Heart left ventricle (tissue), 16 donors: ENCODE results near the gene ARHGEF28. TPM values are rescaled to one million over a fixed set of nuclear protein-coding genes. Genes with fewer than 3 reads are reported as not detected.

Experiments
- ATAC-seq, 4 donors: fragments of 200-7000 bp; cut with Tn5 transposase; one replicate each; pipeline ENCODE4 v1.9.1; 2020 to 2022; ENCODE audit warnings: moderate library complexity in 4 of 4, mild to moderate bottlenecking in 3 of 4, moderate number of reproducible peaks in 1 of 4
- DNase-seq, 5 donors: peaks; one replicate each; pipeline ENCODE4 v3.0.0-alpha.2; 2020
- H3K27ac ChIP-seq, 12 donors: fragments of 200-600 bp; sonication (generic) in 4 of 12; one replicate each; pipeline versions ENCODE4 v1.5.0 to v1.8.0; 2016 to 2022; ENCODE audit warnings: mild to moderate bottlenecking in 2 of 12
- H3K27me3 ChIP-seq, 9 donors: fragments of 200-600 bp; sonication (generic) in 2 of 9; one replicate each; pipeline versions ENCODE4 v1.5.1 to v1.8.0; 2016 to 2022; ENCODE audit warnings: mild to moderate bottlenecking in 3 of 9
- H3K36me3 ChIP-seq, 9 donors: fragments of 200-600 bp; sonication (generic) in 2 of 9; one replicate each; pipeline versions ENCODE4 v1.5.0 to v1.8.0; 2018 to 2022; ENCODE audit warnings: mild to moderate bottlenecking in 2 of 9
- H3K4me1 ChIP-seq, 12 donors: fragments of 200-600 bp; sonication (generic) in 4 of 12; one replicate each; pipeline versions ENCODE4 v1.5.0 to v1.8.0; 2016 to 2022; ENCODE audit warnings: mild to moderate bottlenecking in 3 of 12
- H3K4me3 ChIP-seq, 12 donors: fragments of 200-600 bp; sonication (generic) in 4 of 12; one replicate each; pipeline versions ENCODE4 v1.5.0 to v1.8.0; 2017 to 2022; ENCODE audit warnings: mild to moderate bottlenecking in 9 of 12, moderate library complexity in 4 of 12
- H3K9me3 ChIP-seq, 12 donors: fragments of 200-600 bp; sonication (generic) in 4 of 12; one replicate each; pipeline versions ENCODE4 v1.5.0 to v1.8.0; 2016 to 2022; ENCODE audit warnings: mild to moderate bottlenecking in 1 of 12
- CTCF ChIP-seq, 12 donors: fragments of 200-600 bp; sonication (generic) in 4 of 12; IDR thresholded peaks; one replicate each; pipeline versions ENCODE4 v1.5.0 to v1.8.0; 2018 to 2022; ENCODE audit warnings: antibody characterized with exemption in 12 of 12, mild to moderate bottlenecking in 5 of 12
- POLR2A ChIP-seq, 2 donors: fragments of 450-650 bp; IDR thresholded peaks; one replicate each; pipeline ENCODE4 v1.6.1; 2017; ENCODE audit warnings: antibody characterized with exemption in 2 of 2, mild to moderate bottlenecking in 2 of 2, moderate library complexity in 2 of 2
- WGBS, 4 donors: extraction: QIAGEN DNeasy Blood & Tissue Kit in 2 of 4; methylation state at CpG; one replicate each; pipeline versions ENCODE4 v1.1.5 to v1.1.7; 2013 to 2018; 5-methylcytosine and 5-hydroxymethylcytosine counted together
- intact Hi-C, 10 donors: fragments of 100-400 bp; cut with DNase I; formaldehyde crosslinking; loops; one replicate each; pipeline versions ENCODE4 v1.11.1 to v1.14.2; 2022
- polyA plus RNA-seq, 2 donors: library from polyadenylated mRNA; stranded (reverse); fragments of 200-250 nt; gene quantifications; one replicate each; pipeline ENCODE4 v1.2.3, GENCODE V29; 2013
- total RNA-seq, 9 donors: library from RNA; depleted of rRNA in 2 of 9; stranded (reverse); fragments of >200 nt in 2 of 9; fragmentation: NEBNext Ultra II Directional in 3 of 9; extraction: Animal tissue kit (Norgen Biotek cat#: 25700) in 3 of 9; gene quantifications; one replicate each; pipeline versions ENCODE4 v1.1.0 to v1.2.4, GENCODE V29; 2016 to 2023
- donor health status: ischemic (EF 13 %, LVEDD 7.1; RV severe dilation, severe dysfunction).
- donor health status: healthy with polysubstance abuse.
- donor health status: DM: no; HTN: yes; CAD: no.
- donor health status: DM: no; HTN: no; CAD: no.
- donor health status: ischemic (EF 25% LVEDD 6.9; RV normal size, moderate dysfunction).
- donor health status: ischemic (EF 25% LVEDD 5.7; RV mildly dilated, moderate dysfunction).
- donor health status: healthy.
- donor health status: DM: yes; HTN: yes; CAD: no.
- donor health status: ischemic (EF 35%, LVEDD 5.7; RV mildly dilated, moderate dysfunction).
- donor health status: nonischemic (EF 11% LVEDD 7.7; RV severe dilation, severe dysfunction).
- donor health status: DM: yes; HTN: yes; CAD: no.
- donor health status: PGD.
- donor health status: ischemic (EF 29% LVEDD 5.4; RV normal size, mild dysfunction).
- donor health status: nonischemic (EF 23%, LVEDD 6.1; RV moderate dilation, normal function).

The ARHGEF28 gene
- total and polyA plus RNA-seq, 11 donors = 0.51 to 7.7 (median 1.7) TPM

- H3K4me3 ChIP-seq = no peak overlapping the region
- DNase-seq (no peak), ATAC-seq (no peak)
- H3K4me1 ChIP-seq = peaks cover 0 to 4% (median 0%) of the 10 kb centered on the region in 12 donors
- H3K9me3 ChIP-seq = no peaks in the 10 kb centered on the region
- TF ChIP-seq CTCF (IDR thresholded peaks at IDR 0.05) = no peak
- TF ChIP-seq POLR2A (IDR thresholded peaks at IDR 0.05) = no peak
- intact Hi-C loops = no loop called here
- no peaks in the 10 kb centered on the region for H3K27me3 ChIP-seq
- no peak overlapping the region for H3K27ac ChIP-seq
- H3K36me3 ChIP-seq = no peaks in the 10 kb centered on the region
These were observed 199.7 kb downstream of the ARHGEF28 start for GRCh38 chr5:73825736-73826135.

GRCh38 chr5:73826301-73827105 lies 200.5 kb downstream of the ARHGEF28 start:
- no peaks in the 10 kb centered on the region for H3K9me3 ChIP-seq
- H3K4me3 ChIP-seq = no peak overlapping the region
- no peak overlapping the region for H3K27ac ChIP-seq
- no peaks in the 10 kb centered on the region for H3K36me3 ChIP-seq
- ATAC-seq (no peak), DNase-seq (no peak)
- TF ChIP-seq CTCF (IDR thresholded peaks at IDR 0.05) = no peak
- TF ChIP-seq POLR2A (IDR thresholded peaks at IDR 0.05) = no peak
- intact Hi-C loops = no loop called here
- H3K4me1 ChIP-seq = peaks cover 0 to 4% (median 0%) of the 10 kb centered on the region in 12 donors
- 68 to 79% (median 76%) methylated on average over 7 of the region's 7 CpGs for WGBS, 4 donors
- H3K27me3 ChIP-seq = no peaks in the 10 kb centered on the region

- ATAC-seq = no peak
- peaks cover 0 to 4% (median 0%) of the 10 kb centered on the region in 12 donors for H3K4me1 ChIP-seq
- H3K27ac ChIP-seq = no peak overlapping the region
- 75 to 84% (median 77%) methylated on average over 1 of the region's 1 CpG for WGBS, 4 donors
- no peaks in the 10 kb centered on the region for H3K36me3 ChIP-seq
- no peak for DNase-seq
- no peak overlapping the region for H3K4me3 ChIP-seq
- no peaks in the 10 kb centered on the region for H3K9me3 ChIP-seq
- no peak for TF ChIP-seq CTCF (IDR thresholded peaks at IDR 0.05)
- TF ChIP-seq POLR2A (IDR thresholded peaks at IDR 0.05) = no peak
- intact Hi-C loops = no loop called here
- H3K27me3 ChIP-seq = no peaks in the 10 kb centered on the region
These were observed 201.1 kb downstream of the ARHGEF28 start for GRCh38 chr5:73827106-73827450.

- TF ChIP-seq POLR2A (IDR thresholded peaks at IDR 0.05) (no peak), CTCF (IDR thresholded peaks at IDR 0.05) (no peak)
- no peak overlapping the region for H3K4me3 ChIP-seq
- peaks cover 0 to 4% (median 0%) of the 10 kb centered on the region in 12 donors for H3K4me1 ChIP-seq
- no peak for DNase-seq
- no peaks in the 10 kb centered on the region for H3K36me3 ChIP-seq
- no peaks in the 10 kb centered on the region for H3K9me3 ChIP-seq
- H3K27me3 ChIP-seq = no peaks in the 10 kb centered on the region
- ATAC-seq = no peak
- WGBS, 4 donors = 73 to 80% (median 77%) methylated on average over 3 of the region's 3 CpGs
- H3K27ac ChIP-seq = no peak overlapping the region
- intact Hi-C loops = no loop called here
These were observed 202.5 kb downstream of the ARHGEF28 start for GRCh38 chr5:73828465-73828864.
